Ectodermal cell (in vitro differentiated cells): ENCODE results near the gene CHRNA1.
"Not testable (repeated sequence)": the region's sequence is repeated elsewhere in the genome, so short reads cannot be mapped to it uniquely, and the experiment has no call there.

Experiments
- H3K27ac ChIP-seq: 2 replicates; pipeline ENCODE4 v1.7.0; 2013; ENCODE audit warnings: mild to moderate bottlenecking, low read depth, low read length; ENCODE audit not compliant: insufficient read depth, poor library complexity, severe bottlenecking
- H3K27me3 ChIP-seq: 2 replicates; pipeline ENCODE4 v1.7.0; 2013; ENCODE audit warnings: mild to moderate bottlenecking, low read length; ENCODE audit not compliant: insufficient read depth, control insufficient read depth, poor library complexity, severe bottlenecking
- H3K36me3 ChIP-seq: one replicate; pipeline ENCODE4 v1.7.0; 2013; ENCODE audit warnings: low read length; ENCODE audit not compliant: control insufficient read depth, insufficient read depth
- H3K4me1 ChIP-seq: one replicate; pipeline ENCODE4 v1.7.0; 2013; ENCODE audit warnings: low read length; ENCODE audit not compliant: control insufficient read depth, insufficient read depth
- H3K4me3 ChIP-seq: 2 replicates; pipeline ENCODE4 v1.7.0; 2013; ENCODE audit warnings: low read depth, low read length, control low read depth; ENCODE audit not compliant: insufficient read depth
- H3K9me3 ChIP-seq: 2 replicates; pipeline ENCODE4 v1.7.0; 2013; ENCODE audit warnings: mild to moderate bottlenecking, low read length, moderate library complexity; ENCODE audit not compliant: control insufficient read depth
- WGBS, 2 experiments: methylation state at CpG; one replicate each; pipeline ENCODE4 v1.1.7; 2013; ENCODE audit warnings: missing lambda C conversion rate in 2 of 2; 5-methylcytosine and 5-hydroxymethylcytosine counted together

The CHRNA1 gene

DNA sequence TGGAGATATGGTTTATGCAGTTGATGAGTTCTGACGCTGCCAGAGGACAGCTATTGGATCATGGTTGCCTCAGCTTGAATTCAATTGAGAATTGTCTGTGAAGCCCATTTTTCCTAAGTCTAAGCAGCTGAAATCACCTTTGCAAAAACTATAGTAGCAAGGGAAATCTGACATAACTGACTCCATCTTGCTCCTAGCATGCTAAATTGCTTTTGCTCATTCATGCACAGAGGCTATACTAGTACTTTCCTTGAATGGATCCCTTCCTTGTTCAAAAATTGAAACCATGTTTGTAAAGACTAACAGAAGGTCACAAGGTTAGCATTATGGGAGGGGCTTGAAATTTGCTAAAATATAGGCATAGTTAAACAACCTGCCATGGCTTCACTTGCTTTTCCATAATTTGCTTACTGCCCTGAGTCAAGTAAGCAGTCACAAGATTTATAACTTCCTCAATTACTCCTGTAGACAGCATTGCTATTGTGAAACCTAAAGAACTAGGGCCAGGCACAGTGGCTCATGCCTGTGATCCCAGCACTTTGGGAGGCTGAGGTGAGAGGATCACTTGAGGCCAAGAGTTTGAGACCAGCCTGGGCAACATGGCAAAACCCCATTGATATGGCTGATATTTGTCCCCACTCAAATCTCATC lies 41.2 kb downstream of the CHRNA1 start:
- Histone ChIP-seq H3K4me1 (no peaks in the 10 kb centered on the region), H3K27me3 (no peaks in the 10 kb centered on the region), H3K27ac (no peak overlapping the region), H3K36me3 (no peaks in the 10 kb centered on the region), H3K9me3 (no peaks in the 10 kb centered on the region), H3K4me3 (no peak overlapping the region)
- WGBS, 2 experiments, result 89 to 94% methylated on average over 1 of the region's 1 CpG

- Histone ChIP-seq H3K4me1 (no peaks in the 10 kb centered on the region), H3K27ac (no peak overlapping the region), H3K27me3 (no peaks in the 10 kb centered on the region), H3K9me3 (no peaks in the 10 kb centered on the region), H3K4me3 (no peak overlapping the region), H3K36me3 (no peaks in the 10 kb centered on the region)
- 78 to 81% methylated on average over 4 of the region's 4 CpGs for WGBS, 2 experiments
Observed at GRCh38 chr2:174719016-174719415, 45.3 kb downstream of the CHRNA1 start.

DNA sequence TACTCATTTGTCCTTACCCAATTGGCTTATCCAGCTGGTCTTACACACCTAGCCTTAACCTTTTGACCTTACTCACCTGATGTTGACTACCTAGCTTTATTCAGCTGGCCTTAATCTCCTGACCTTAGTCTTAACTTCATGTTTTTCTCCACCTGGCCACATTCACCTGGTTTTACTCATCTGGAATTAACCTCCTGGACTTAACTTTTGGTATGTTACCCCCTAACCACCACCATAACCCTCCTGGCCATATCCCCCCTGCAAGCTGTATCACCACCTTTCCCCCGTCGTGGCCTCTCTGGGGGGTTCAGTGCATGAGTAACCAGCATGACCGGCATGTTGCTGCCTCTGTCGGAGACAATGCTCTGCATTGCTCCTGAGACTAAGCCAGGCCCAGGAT lies 45.7 kb downstream of the CHRNA1 start:
- no peaks in the 10 kb centered on the region for H3K9me3 ChIP-seq
- no peaks in the 10 kb centered on the region for H3K27me3 ChIP-seq
- no peaks in the 10 kb centered on the region for H3K4me1 ChIP-seq
- H3K36me3 ChIP-seq, result no peaks in the 10 kb centered on the region
- H3K4me3 ChIP-seq, result no peak overlapping the region
- H3K27ac ChIP-seq, result no peak overlapping the region
- 67 to 71% methylated on average over 4 of the region's 4 CpGs for WGBS, 2 experiments

- H3K27ac ChIP-seq, result no peak overlapping the region
- H3K36me3 ChIP-seq, result no peaks in the 10 kb centered on the region
- H3K4me1 ChIP-seq, result no peaks in the 10 kb centered on the region
- no peaks in the 10 kb centered on the region for H3K27me3 ChIP-seq
- H3K9me3 ChIP-seq, result no peaks in the 10 kb centered on the region
- 84 to 97% methylated on average over 2 to 3 of the region's 3 CpGs for WGBS, 2 experiments
- no peak overlapping the region for H3K4me3 ChIP-seq
Observed at GRCh38 chr2:174717916-174718315, 46.4 kb downstream of the CHRNA1 start.

DNA sequence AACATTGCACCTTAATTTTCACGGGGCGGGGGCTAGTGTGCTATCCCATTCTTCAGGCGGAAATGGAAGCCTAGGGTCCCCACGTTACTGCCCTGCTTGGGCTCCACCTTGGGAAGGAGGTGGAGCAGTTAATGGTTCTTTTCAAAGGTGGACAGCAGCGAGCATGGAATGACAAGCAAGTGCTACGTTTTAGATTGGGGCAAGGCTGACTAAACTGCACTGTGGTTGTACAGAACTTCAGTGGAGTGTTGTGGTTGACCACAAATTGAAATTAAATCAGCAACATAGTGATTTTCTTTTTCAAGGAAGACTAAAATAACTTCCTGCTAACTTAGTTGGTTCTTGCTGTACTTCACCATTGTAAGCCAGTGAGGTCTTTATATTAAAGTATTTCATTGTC lies 47.0 kb downstream of the CHRNA1 start:
- Histone ChIP-seq H3K27ac (no peak overlapping the region), H3K27me3 (no peaks in the 10 kb centered on the region), H3K36me3 (no peaks in the 10 kb centered on the region), H3K4me3 (no peak overlapping the region), H3K4me1 (no peaks in the 10 kb centered on the region), H3K9me3 (no peaks in the 10 kb centered on the region)
- WGBS, 2 experiments, result 85 to 88% methylated on average over 6 of the region's 6 CpGs

DNA sequence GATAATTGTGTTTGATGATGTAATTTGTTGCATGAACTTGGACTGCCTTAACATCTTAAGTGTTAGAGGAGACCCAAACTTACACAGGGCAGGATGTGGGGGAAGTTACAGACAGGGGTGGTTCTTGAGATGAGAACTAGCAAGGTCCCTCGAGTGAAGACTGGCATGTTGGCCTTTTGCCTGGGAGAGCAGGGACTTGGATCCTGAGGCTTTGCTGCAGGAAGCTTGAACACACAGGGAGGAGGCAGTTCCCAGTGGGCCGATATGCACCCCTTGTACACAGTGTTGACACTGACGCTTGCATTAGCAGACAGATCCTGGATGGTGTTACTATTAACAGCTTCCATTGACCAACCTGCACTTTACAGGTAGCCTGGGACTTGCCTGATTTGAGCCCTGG lies 47.5 kb downstream of the CHRNA1 start:
- Histone ChIP-seq H3K27me3 (no peaks in the 10 kb centered on the region), H3K4me3 (no peak overlapping the region), H3K9me3 (no peaks in the 10 kb centered on the region), H3K36me3 (no peaks in the 10 kb centered on the region), H3K27ac (no peak overlapping the region), H3K4me1 (no peaks in the 10 kb centered on the region)
- WGBS, 2 experiments, result 93 to 95% methylated on average over 3 of the region's 3 CpGs

DNA sequence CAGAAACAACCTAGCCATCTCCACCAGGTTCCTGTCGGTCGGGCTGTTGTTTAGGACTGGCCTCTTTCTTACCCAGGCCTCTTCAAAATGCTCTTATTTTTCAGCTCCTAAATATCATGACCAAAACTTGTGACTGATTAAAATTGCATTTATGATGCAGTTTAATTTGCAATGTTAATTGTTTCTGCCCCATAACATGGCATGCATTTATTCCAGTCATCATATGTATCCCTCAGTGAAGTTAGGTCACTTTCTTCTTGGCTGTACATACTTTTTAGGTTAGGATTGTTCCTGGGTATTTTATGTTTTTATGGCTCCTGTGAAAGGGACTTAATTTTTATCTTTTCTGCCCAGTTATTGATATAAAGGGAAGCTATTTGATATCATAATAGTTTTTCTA lies 50.6 kb downstream of the CHRNA1 start:
- Histone ChIP-seq H3K36me3 (no peaks in the 10 kb centered on the region), H3K9me3 (no peaks in the 10 kb centered on the region), H3K4me3 (no peak overlapping the region), H3K27ac (no peak overlapping the region), H3K4me1 (no peaks in the 10 kb centered on the region), H3K27me3 (no peaks in the 10 kb centered on the region)
- 88 to 94% methylated on average over 2 of the region's 2 CpGs for WGBS, 2 experiments

DNA sequence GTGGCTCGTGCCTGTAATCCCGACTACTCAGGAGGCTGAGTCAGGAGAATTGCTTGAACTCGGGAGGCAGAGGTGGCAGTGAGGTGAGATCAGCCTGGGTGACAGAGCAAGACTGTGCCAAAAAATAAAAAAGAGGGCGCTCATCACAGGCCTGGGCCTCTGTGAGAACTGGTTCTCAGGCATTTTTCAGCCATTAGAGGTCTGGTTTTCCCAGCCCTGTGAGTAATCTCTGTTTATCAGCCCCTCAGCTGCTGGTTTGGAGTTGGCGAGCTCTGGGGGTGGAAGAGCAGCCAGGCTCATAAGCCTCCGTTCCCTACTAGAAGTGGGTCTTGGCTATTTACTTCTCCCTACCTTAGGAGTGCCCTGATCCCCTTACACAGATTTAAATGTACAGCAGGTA lies 53.1 kb downstream of the CHRNA1 start:
- H3K27me3 ChIP-seq, result no peaks in the 10 kb centered on the region
- no peaks in the 10 kb centered on the region for H3K36me3 ChIP-seq
- WGBS, 2 experiments, result 87 to 92% methylated on average over 6 of the region's 6 CpGs
- H3K4me3 ChIP-seq, result no peak overlapping the region
- H3K4me1 ChIP-seq, result no peaks in the 10 kb centered on the region
- H3K9me3 ChIP-seq, result no peaks in the 10 kb centered on the region
- no peak overlapping the region for H3K27ac ChIP-seq

GRCh38 chr2:174709416-174710004 lies 54.8 kb downstream of the CHRNA1 start:
- not testable (repeated sequence) for H3K27ac ChIP-seq, H3K4me1 ChIP-seq, H3K4me3 ChIP-seq, H3K9me3 ChIP-seq, H3K36me3 ChIP-seq, H3K27me3 ChIP-seq
- WGBS, 2 experiments, result 96% methylated on average over 32 of the region's 32 CpGs

DNA sequence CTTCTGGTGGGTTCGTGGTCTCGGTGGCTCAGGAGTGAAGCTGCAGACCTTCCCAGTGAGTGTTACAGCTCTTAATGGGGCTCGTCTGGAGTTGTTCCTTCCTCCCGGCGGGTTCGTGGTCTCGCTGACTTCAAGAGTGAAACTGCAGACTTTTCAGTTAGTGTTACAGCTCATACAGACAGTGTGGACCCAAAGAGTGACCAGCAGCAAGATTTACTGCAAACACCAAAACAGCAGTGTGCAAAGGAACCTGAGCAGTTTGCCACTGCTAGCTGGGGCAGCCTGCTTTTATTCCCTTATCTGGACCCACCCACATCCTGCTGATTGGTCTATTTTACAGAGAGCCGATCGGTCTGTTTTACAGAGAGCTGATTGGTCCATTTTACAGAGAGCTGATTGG lies 55.6 kb downstream of the CHRNA1 start:
- Histone ChIP-seq H3K4me1 (no peaks in the 10 kb centered on the region), H3K36me3 (no peaks in the 10 kb centered on the region)
- WGBS, 2 experiments, result 82 to 85% methylated on average over 9 of the region's 9 CpGs

More for the DNA sequence above, 55.6 kb downstream of the CHRNA1 start:
- no peak overlapping the region for H3K27ac ChIP-seq
- no peaks in the 10 kb centered on the region for H3K9me3 ChIP-seq
- no peak overlapping the region for H3K4me3 ChIP-seq
- no peaks in the 10 kb centered on the region for H3K27me3 ChIP-seq
